Measurements from ENCODE around the gene HIRA.
"Not testable (repeated sequence)": the region's sequence is repeated elsewhere in the genome, so short reads cannot be mapped to it uniquely, and the experiment has no call there.

The HIRA gene

GRCh38 chr22:19442166-19442565, 10.6 kb upstream of the HIRA start:
- no peak for DNase-seq

- DNase-seq = no peak
These were observed 9.1 kb upstream of the HIRA start for GRCh38 chr22:19440411-19441195.

- no peak for DNase-seq
These were observed 6.8 kb upstream of the HIRA start for GRCh38 chr22:19438298-19438697.

GRCh38 chr22:19436444-19437161, 5.1 kb upstream of the HIRA start:
- not testable (repeated sequence) for DNase-seq

- DNase-seq = no peak
These were observed 3.5 kb upstream of the HIRA start for GRCh38 chr22:19434829-19435580.

- DNase-seq = no peak
These were observed 2.9 kb upstream of the HIRA start for GRCh38 chr22:19434401-19434800.

- peak; percentile 72 for DNase-seq
These were observed 759 bp upstream of the HIRA start, which contains the start of gene MRPL40 for GRCh38 chr22:19432133-19432851. Gene MRPL40, plus strand, starts transcription at chr22:19432545. Its CDS starts 10 bp downstream, at chr22:19432555.

GRCh38 chr22:19430890-19431541, 517 bp downstream of the HIRA start:
- DNase-seq = peak; percentile 11

- peak; percentile 29 for DNase-seq
These were observed 1.3 kb downstream of the HIRA start for GRCh38 chr22:19429950-19430889.

GRCh38 chr22:19424186-19424500, 7.4 kb downstream of the HIRA start:
- DNase-seq = no peak

GRCh38 chr22:19422440-19423301, 8.9 kb downstream of the HIRA start:
- no peak for DNase-seq

- no peak for DNase-seq
These were observed 11.2 kb downstream of the HIRA start for GRCh38 chr22:19420321-19420720.

- DNase-seq = no peak
These were observed 11.9 kb downstream of the HIRA start for GRCh38 chr22:19419464-19420178.

GRCh38 chr22:19419086-19419463, 12.5 kb downstream of the HIRA start:
- DNase-seq = no peak

- no peak for DNase-seq
These were observed 18.6 kb downstream of the HIRA start for GRCh38 chr22:19412923-19413322.

GRCh38 chr22:19412478-19412877, 19.1 kb downstream of the HIRA start:
- DNase-seq = no peak

- DNase-seq = no peak
These were observed 19.9 kb downstream of the HIRA start for GRCh38 chr22:19411690-19412045.

GRCh38 chr22:19410941-19411689, 20.4 kb downstream of the HIRA start:
- no peak for DNase-seq

Measured in T-helper 9 cell (primary cell).